GM12875 (cell line): ENCODE measurements around the gene AGTRAP.

Experiments
- H3K4me3 ChIP-seq: one replicate; pipeline ENCODE4 v1.5.1; 2011; ENCODE audit warnings: low read depth, low read length, control low read depth
- TF ChIP-seq, protein P1 (sequence below): IDR thresholded peaks from 2 replicates; pipeline ENCODE4 v1.5.1; 2011; ENCODE audit warnings: low read depth, mild to moderate bottlenecking, control low read depth, inconsistent platforms, low read length, moderate library complexity, borderline replicate concordance; ENCODE audit not compliant: insufficient read depth

AGTRAP gene

DNA sequence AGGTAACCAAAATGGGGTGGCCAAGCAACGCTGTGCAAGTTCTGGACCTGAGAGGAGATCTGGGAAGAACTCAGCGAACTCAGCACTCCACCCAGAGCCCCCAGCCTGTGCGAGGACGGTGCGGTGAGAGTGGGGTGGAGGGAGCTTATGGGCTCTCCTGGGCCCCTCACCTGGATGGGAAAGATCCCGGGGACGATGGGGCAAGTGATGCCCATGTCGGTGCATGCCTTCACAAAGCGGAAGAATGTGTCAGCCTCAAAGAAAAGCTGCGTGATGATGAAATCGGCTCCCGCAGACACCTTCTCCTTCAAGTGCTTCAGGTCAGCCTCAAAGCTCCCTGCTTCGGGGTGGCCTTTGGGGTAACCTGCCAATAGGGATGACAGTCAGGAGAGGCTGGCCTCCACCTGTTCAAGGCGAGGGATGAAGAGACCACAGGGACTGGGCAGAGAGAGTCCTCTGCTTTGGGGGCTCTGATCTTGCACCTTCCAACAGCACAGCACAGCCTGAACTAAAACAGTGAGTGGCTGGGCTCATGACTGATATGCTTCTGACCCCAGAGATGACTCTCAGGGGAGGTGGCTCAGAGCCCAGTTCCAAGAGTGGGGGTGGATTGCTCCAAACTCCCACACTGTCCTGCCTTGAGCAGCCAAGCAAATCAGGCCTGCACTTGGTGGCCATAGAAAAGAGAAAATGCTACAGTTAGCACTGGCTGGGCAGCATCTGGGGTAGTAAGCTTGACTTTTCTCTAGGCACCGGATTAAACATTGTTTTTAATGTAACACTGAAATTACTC, 60.3 kb downstream of the AGTRAP start:
- no peak overlapping the region for H3K4me3 ChIP-seq
- TF ChIP-seq, protein P1, sequence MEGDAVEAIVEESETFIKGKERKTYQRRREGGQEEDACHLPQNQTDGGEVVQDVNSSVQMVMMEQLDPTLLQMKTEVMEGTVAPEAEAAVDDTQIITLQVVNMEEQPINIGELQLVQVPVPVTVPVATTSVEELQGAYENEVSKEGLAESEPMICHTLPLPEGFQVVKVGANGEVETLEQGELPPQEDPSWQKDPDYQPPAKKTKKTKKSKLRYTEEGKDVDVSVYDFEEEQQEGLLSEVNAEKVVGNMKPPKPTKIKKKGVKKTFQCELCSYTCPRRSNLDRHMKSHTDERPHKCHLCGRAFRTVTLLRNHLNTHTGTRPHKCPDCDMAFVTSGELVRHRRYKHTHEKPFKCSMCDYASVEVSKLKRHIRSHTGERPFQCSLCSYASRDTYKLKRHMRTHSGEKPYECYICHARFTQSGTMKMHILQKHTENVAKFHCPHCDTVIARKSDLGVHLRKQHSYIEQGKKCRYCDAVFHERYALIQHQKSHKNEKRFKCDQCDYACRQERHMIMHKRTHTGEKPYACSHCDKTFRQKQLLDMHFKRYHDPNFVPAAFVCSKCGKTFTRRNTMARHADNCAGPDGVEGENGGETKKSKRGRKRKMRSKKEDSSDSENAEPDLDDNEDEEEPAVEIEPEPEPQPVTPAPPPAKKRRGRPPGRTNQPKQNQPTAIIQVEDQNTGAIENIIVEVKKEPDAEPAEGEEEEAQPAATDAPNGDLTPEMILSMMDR, result no peak

DNA sequence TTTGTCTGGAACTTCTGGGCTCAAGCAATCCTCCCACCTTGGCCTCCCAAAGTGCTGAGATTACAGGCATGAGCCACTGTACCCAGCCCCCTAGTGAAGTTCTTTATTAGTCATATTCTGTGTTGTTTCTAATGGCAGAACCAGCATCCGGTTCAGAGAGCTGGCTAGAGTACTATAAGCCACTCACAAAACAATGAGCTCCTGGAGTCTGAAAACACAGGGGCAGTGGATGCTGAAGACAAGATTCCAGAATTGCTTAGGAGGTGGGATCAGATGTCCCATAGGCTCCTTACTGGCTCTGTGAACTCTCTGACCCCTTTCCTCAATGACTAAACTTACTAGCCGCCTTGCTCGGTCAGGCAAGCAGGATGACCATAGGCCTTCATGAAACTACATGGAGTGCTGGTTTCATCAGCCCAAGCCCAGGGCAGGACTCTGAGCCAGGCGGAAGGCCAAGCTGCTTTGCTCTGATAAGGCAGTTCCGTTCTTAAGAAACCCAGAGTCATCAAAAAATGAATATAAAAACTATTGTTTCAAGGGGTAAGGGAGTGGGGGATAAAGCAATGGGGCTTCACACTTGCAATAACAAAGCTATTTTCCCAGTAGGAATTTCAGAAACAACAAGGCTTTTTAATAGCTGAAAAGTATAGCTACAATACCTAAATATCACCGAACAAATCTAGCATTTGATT, 61.7 kb downstream of the AGTRAP start:
- TF ChIP-seq, protein P1, result no peak
- no peak overlapping the region for H3K4me3 ChIP-seq

DNA sequence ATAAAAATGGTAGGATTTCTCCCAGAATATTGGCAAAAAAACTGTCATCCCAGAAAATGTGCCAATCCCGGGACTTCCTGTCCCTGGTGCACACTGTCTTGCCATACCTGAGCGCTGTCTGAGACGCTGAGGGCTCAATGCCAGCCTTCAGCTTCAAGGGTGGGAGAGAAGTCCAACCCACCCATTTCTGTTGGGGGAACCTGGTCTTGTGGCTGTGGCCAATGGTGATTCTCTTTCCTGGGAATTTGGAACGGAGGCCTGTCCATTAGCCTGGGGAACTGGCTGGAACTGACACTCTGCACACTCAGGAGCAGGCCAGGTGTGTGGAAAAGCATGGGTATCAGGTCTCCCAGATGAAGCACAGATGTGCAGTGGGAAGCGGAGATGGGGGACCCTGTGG, 63.2 kb downstream of the AGTRAP start:
- H3K4me3 ChIP-seq, result no peak overlapping the region
- TF ChIP-seq, protein P1, result no peak

DNA sequence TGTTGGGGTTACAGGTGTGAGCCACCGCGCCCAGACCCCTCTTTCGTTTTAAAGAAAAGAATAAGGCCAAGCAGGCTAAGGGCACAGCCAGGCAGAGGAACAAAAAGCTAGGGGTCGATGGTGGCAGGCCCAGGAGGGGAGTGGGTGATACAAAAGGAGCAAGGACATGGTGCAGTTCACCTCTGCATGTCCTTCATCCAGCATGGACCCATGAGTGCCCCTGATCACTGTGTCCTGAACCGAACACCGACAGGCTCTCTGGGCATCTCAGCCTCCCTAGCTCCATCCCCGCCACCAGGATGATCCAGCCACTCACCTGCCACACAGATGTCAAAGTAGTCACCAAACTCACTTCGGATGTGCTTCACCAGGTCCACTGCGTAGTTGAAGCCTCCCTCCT, 64.0 kb downstream of the AGTRAP start:
- H3K4me3 ChIP-seq, result no peak overlapping the region
- TF ChIP-seq, protein P1, result no peak

DNA sequence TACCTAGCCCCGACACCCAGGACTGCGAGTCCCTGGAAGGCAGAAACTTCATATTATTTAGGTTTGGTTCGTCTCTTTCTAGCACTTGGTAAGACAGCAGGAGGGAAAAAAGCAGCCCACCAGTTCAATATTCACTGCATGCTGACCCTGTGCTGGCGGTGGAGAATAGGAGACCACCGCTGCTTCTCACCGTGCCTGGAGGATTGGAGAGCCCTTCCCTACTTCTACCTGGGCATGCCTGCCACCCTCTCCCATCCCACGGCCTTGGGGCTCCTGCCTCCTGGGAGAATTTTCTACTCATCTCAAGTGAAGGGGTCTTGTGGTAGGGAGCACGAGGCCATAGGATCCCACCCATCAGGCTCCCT, 64.4 kb downstream of the AGTRAP start:
- TF ChIP-seq, protein P1, result no peak
- no peak overlapping the region for H3K4me3 ChIP-seq
